ENCODE data around the gene TMPRSS12. TPM values are rescaled to one million over a fixed set of nuclear protein-coding genes. Genes with fewer than 3 reads are reported as not detected.

TMPRSS12 gene
- total and polyA plus RNA-seq, 9 of the 15 experiments (the other 6 are each of a cell fraction or from before 2014, with no cell fraction given) = 0.04 TPM; not detected in 8

DNA sequence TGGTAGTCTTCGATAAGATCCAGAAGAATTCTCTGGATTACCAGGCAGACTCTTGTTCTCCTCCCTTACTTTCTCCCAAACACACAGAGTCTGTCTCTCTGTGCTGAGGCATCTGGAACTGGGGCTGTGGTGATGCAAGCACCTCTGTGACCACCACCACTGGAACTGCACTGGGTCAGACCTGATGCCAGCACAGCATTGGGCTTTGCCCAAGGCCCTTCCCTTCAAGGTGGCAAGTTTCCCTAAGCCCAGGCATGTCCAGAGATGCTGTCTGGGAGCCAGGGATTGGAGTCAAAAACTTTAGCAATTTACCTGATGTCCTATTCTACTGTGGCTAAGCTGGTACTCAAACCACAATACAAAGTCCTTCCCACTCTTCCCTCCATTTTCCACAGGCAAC lies 14.6 kb upstream of the TMPRSS12 start (continued):
- TF ChIP-seq, protein P1, sequence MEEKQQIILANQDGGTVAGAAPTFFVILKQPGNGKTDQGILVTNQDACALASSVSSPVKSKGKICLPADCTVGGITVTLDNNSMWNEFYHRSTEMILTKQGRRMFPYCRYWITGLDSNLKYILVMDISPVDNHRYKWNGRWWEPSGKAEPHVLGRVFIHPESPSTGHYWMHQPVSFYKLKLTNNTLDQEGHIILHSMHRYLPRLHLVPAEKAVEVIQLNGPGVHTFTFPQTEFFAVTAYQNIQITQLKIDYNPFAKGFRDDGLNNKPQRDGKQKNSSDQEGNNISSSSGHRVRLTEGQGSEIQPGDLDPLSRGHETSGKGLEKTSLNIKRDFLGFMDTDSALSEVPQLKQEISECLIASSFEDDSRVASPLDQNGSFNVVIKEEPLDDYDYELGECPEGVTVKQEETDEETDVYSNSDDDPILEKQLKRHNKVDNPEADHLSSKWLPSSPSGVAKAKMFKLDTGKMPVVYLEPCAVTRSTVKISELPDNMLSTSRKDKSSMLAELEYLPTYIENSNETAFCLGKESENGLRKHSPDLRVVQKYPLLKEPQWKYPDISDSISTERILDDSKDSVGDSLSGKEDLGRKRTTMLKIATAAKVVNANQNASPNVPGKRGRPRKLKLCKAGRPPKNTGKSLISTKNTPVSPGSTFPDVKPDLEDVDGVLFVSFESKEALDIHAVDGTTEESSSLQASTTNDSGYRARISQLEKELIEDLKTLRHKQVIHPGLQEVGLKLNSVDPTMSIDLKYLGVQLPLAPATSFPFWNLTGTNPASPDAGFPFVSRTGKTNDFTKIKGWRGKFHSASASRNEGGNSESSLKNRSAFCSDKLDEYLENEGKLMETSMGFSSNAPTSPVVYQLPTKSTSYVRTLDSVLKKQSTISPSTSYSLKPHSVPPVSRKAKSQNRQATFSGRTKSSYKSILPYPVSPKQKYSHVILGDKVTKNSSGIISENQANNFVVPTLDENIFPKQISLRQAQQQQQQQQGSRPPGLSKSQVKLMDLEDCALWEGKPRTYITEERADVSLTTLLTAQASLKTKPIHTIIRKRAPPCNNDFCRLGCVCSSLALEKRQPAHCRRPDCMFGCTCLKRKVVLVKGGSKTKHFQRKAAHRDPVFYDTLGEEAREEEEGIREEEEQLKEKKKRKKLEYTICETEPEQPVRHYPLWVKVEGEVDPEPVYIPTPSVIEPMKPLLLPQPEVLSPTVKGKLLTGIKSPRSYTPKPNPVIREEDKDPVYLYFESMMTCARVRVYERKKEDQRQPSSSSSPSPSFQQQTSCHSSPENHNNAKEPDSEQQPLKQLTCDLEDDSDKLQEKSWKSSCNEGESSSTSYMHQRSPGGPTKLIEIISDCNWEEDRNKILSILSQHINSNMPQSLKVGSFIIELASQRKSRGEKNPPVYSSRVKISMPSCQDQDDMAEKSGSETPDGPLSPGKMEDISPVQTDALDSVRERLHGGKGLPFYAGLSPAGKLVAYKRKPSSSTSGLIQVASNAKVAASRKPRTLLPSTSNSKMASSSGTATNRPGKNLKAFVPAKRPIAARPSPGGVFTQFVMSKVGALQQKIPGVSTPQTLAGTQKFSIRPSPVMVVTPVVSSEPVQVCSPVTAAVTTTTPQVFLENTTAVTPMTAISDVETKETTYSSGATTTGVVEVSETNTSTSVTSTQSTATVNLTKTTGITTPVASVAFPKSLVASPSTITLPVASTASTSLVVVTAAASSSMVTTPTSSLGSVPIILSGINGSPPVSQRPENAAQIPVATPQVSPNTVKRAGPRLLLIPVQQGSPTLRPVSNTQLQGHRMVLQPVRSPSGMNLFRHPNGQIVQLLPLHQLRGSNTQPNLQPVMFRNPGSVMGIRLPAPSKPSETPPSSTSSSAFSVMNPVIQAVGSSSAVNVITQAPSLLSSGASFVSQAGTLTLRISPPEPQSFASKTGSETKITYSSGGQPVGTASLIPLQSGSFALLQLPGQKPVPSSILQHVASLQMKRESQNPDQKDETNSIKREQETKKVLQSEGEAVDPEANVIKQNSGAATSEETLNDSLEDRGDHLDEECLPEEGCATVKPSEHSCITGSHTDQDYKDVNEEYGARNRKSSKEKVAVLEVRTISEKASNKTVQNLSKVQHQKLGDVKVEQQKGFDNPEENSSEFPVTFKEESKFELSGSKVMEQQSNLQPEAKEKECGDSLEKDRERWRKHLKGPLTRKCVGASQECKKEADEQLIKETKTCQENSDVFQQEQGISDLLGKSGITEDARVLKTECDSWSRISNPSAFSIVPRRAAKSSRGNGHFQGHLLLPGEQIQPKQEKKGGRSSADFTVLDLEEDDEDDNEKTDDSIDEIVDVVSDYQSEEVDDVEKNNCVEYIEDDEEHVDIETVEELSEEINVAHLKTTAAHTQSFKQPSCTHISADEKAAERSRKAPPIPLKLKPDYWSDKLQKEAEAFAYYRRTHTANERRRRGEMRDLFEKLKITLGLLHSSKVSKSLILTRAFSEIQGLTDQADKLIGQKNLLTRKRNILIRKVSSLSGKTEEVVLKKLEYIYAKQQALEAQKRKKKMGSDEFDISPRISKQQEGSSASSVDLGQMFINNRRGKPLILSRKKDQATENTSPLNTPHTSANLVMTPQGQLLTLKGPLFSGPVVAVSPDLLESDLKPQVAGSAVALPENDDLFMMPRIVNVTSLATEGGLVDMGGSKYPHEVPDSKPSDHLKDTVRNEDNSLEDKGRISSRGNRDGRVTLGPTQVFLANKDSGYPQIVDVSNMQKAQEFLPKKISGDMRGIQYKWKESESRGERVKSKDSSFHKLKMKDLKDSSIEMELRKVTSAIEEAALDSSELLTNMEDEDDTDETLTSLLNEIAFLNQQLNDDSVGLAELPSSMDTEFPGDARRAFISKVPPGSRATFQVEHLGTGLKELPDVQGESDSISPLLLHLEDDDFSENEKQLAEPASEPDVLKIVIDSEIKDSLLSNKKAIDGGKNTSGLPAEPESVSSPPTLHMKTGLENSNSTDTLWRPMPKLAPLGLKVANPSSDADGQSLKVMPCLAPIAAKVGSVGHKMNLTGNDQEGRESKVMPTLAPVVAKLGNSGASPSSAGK (IDR thresholded peaks at IDR 0.05) = no peak
